Measurements from ENCODE around the gene APEH. TPM values are rescaled to one million over a fixed set of nuclear protein-coding genes. Genes with fewer than 3 reads are reported as not detected.

The APEH gene
- total RNA-seq (2022; extraction: Qiagen RNA extraction; ENCODE audit: low read depth): 51.1 to 72.3 TPM (median 65.1 TPM) in 5 replicates

GRCh38 chr3:49673715-49674496 lies at the start of gene APEH:
Gene APEH, plus strand, starts transcription at chr3:49674351. Its CDS starts 51 bp downstream, at chr3:49674402.

GRCh38 chr3:49689046-49689907 lies 15.1 kb downstream of the APEH start, which contains the start of the genes MST1 and RNF123:
Gene MST1, minus strand, starts transcription at chr3:49689474. Its CDS starts 783 bp downstream, at chr3:49688691.
Gene RNF123, plus strand, starts transcription at chr3:49689557. Its CDS starts 1,609 bp downstream, at chr3:49691166.

DNA sequence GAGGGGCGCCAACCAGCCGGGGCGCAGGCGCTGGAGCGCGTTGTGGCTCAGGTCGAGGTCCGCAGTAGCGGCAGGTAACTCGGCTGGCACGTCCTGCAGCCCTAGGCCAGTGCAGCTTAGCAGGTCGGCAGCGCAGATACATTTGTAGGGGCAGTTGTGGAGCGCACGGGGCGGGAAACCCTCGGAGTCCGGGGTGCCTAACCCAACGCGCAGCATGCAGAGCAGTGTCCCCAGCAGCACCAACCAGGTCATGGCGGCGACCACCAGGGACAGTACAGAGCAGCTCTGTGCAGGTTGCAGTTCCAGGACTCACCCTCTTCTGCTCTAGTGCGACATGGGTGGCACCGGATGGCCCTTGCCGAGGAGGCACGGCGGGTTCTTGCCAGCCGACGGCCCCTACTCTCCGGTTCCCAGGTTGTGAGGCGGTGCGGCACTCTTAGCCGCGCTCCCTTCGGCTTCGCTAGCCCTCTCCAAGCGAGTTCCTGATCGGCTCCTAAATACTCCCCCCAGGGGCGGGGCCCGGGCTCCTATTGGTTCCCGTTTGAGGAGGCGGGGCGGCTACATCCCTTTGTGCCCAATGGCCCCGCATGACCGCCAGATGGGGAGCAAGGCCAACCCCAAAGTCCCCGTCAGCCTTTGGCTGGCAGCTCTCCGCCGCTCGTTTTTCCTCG lies 45.2 kb downstream of the APEH start, which contains the start of gene AMIGO3:
Gene AMIGO3 (minus strand): TSS at position 471 of the 671 bp plus-strand sequence. CDS start 219 bp downstream, at position 252.

DNA sequence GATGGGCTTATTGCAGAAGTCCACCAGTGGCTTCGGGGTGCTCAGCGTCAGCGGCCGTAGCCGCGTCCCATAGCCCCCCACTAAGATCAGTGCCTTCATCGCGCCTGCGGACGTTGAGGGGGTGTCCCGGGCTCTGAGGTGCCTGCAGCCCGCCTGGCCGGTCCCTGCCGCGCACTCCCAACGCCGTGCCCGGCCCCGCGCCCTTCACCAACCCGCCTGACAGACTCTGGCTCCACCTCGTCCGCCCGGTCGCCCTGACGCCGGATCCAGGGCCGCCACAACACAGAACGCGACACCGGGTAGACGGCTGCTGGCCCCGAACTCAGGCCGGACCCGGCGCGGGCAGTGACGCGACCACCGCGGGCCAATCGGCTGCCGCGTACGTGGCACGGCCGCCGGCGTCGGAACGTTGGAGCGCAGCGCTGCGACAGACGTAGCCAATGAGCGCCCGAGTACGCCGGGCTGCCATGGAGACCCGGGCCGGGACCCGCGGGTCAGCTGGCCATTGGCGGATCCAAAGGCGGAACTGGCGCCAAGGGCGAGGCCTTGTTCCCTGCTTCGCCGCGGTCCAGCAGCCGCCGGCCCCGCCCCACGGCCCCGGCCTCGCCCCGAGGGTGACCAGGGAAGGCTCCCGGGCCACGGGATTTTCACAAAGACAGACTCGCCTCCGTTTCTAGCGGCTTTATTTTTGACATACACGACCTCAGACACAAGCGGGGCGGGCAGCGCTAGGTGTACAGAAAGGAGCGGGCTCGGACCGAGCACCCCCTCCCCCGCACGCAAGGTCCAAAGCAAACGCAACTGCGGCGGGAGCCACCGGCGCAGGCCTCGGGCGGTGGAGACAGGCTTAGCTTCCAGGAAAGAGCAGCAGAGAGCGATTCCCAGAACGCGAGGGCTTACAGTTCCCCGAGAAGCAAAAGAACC lies 49.7 kb downstream of the APEH start, which contains the start of gene GMPPB:
Gene GMPPB (minus strand): TSS at position 324 of the 924 bp plus-strand sequence. CDS start 225 bp downstream, at position 99.

Other genes starting within 250 kb of the APEH start
- gene NICN1, start 245.0 kb upstream of the APEH start, total RNA-seq (2022; extraction: Qiagen RNA extraction; ENCODE audit: low read depth): 4.1 to 7.6 TPM (median 6.6 TPM) in 5 replicates
- 42.1 to 67.0 TPM (median 56.9 TPM) in 5 replicates for gene DAG1, start 204.1 kb upstream of the APEH start, total RNA-seq (2022; extraction: Qiagen RNA extraction; ENCODE audit: low read depth)
- 0.04 to 0.16 TPM (median 0.16 TPM) in 5 replicates for gene BSN, start 119.9 kb upstream of the APEH start, total RNA-seq (2022; extraction: Qiagen RNA extraction; ENCODE audit: low read depth)
- gene MST1, start 15.1 kb downstream of the APEH start, total RNA-seq (2022; extraction: Qiagen RNA extraction; ENCODE audit: low read depth): 1.4 to 2.1 TPM (median 1.5 TPM) in 5 replicates
- 8.5 to 19.3 TPM (median 15.2 TPM) in 5 replicates for gene RNF123, start 15.2 kb downstream of the APEH start, total RNA-seq (2022; extraction: Qiagen RNA extraction; ENCODE audit: low read depth)
- gene AMIGO3, start 45.3 kb downstream of the APEH start, total RNA-seq (2022; extraction: Qiagen RNA extraction; ENCODE audit: low read depth): 0.18 to 1.1 TPM (median 0.66 TPM) in 4 of 5 replicates, not detected in the other
- 11.8 to 21.7 TPM (median 19.3 TPM) in 5 replicates for gene GMPPB, start 49.6 kb downstream of the APEH start, total RNA-seq (2022; extraction: Qiagen RNA extraction; ENCODE audit: low read depth)
- 13.7 to 26.5 TPM (median 21.9 TPM) in 5 replicates for gene IP6K1, start 112.2 kb downstream of the APEH start, total RNA-seq (2022; extraction: Qiagen RNA extraction; ENCODE audit: low read depth)
- gene CDHR4, start 125.5 kb downstream of the APEH start, total RNA-seq (2022; extraction: Qiagen RNA extraction; ENCODE audit: low read depth): 0.13 to 0.35 TPM (median 0.23 TPM) in 5 replicates
- gene INKA1, start 128.9 kb downstream of the APEH start, total RNA-seq (2022; extraction: Qiagen RNA extraction; ENCODE audit: low read depth): 1.1 to 3.0 TPM (median 2.3 TPM) in 5 replicates
- 0.47 to 1.1 TPM (median 0.54 TPM) in 5 replicates for gene UBA7, start 139.6 kb downstream of the APEH start, total RNA-seq (2022; extraction: Qiagen RNA extraction; ENCODE audit: low read depth)
- 10.9 to 14.9 TPM (median 13.2 TPM) in 5 replicates for gene TRAIP, start 182.2 kb downstream of the APEH start, total RNA-seq (2022; extraction: Qiagen RNA extraction; ENCODE audit: low read depth)
- gene CAMKV, start 195.6 kb downstream of the APEH start, total RNA-seq (2022; extraction: Qiagen RNA extraction; ENCODE audit: low read depth): 0.26 to 0.77 TPM (median 0.45 TPM) in 5 replicates
- 6.0 to 9.9 TPM (median 7.4 TPM) in 5 replicates for gene MST1R, start 229.5 kb downstream of the APEH start, total RNA-seq (2022; extraction: Qiagen RNA extraction; ENCODE audit: low read depth)